SK-N-SH (cell line): ENCODE data around the gene GRAMD2A.

Source experiments
- MEF2A ChIP-seq: IDR thresholded peaks from 2 replicates; pipeline ENCODE4 v1.4.0; 2012; ENCODE audit warnings: low read depth, borderline replicate concordance
- MXI1 ChIP-seq: IDR thresholded peaks from 2 replicates; pipeline ENCODE4 v1.6.1; 2012; ENCODE audit warnings: mild to moderate bottlenecking, low read depth, low read length, improper control_type of control experiment
- TF ChIP-seq, protein P1 (sequence below): fragments of 200-600 bp; sonication (generic); IDR thresholded peaks from 2 replicates; pipeline ENCODE4 v1.6.1; 2017; ENCODE audit warnings: antibody characterized with exemption, mild to moderate bottlenecking, moderate library complexity

DNA sequence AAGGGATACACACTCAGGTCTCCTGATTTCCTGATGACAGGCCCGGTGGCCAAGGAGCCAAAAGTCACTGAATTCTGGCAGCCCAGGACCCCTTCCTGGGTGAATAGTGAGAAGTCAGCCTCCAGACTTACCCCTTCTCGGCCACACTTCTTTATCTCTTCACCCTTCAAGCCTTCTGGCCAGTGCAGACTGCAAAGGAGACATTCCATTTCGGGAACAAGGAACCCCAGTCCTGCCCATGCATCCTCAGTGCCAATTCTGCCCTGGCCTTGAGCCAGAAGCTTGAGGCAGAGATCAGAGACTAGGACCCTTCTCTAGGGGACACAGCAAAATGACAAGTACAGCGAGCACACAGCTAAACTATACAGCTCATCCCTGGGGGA lies 28.8 kb downstream of the GRAMD2A start:
- TF ChIP-seq, protein P1, sequence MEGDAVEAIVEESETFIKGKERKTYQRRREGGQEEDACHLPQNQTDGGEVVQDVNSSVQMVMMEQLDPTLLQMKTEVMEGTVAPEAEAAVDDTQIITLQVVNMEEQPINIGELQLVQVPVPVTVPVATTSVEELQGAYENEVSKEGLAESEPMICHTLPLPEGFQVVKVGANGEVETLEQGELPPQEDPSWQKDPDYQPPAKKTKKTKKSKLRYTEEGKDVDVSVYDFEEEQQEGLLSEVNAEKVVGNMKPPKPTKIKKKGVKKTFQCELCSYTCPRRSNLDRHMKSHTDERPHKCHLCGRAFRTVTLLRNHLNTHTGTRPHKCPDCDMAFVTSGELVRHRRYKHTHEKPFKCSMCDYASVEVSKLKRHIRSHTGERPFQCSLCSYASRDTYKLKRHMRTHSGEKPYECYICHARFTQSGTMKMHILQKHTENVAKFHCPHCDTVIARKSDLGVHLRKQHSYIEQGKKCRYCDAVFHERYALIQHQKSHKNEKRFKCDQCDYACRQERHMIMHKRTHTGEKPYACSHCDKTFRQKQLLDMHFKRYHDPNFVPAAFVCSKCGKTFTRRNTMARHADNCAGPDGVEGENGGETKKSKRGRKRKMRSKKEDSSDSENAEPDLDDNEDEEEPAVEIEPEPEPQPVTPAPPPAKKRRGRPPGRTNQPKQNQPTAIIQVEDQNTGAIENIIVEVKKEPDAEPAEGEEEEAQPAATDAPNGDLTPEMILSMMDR: no peak
- TF ChIP-seq MEF2A (no peak), MXI1 (no peak)
